HEK293 (cell line): ENCODE results near the gene TSPAN9.

Source experiments
- CTCF ChIP-seq: fragments of 450-650 bp; formaldehyde crosslinking; IDR thresholded peaks from 2 replicates; pipeline ENCODE4 v1.5.1; 2016; ENCODE audit warnings: missing biosample characterization, missing genetic modification characterization
- REST ChIP-seq: fragments of 450-650 bp; formaldehyde crosslinking; IDR thresholded peaks from 2 replicates; pipeline ENCODE4 v1.5.1; 2016; ENCODE audit warnings: missing biosample characterization, missing genetic modification characterization
- SP7 ChIP-seq: fragments of 450-650 bp; formaldehyde crosslinking; IDR thresholded peaks from 2 replicates; pipeline ENCODE4 v1.5.1; 2016; ENCODE audit warnings: missing biosample characterization, missing genetic modification characterization
- ZBTB48 ChIP-seq: fragments of 450-650 bp; formaldehyde crosslinking; IDR thresholded peaks from 2 replicates; pipeline ENCODE4 v1.5.1; 2016; ENCODE audit warnings: missing biosample characterization, missing genetic modification characterization
- ZNF140 ChIP-seq: fragments of 450-650 bp; formaldehyde crosslinking; IDR thresholded peaks from 2 replicates; pipeline ENCODE4 v1.5.1; 2016; ENCODE audit warnings: missing biosample characterization, missing genetic modification characterization
- ZNF175 ChIP-seq: fragments of 450-650 bp; formaldehyde crosslinking; IDR thresholded peaks from 2 replicates; pipeline ENCODE4 v1.5.1; 2016; ENCODE audit warnings: missing biosample characterization, missing genetic modification characterization
- ZNF37A ChIP-seq: fragments of 450-650 bp; IDR thresholded peaks from 2 replicates; pipeline ENCODE4 v1.5.1; 2018; ENCODE audit warnings: missing biosample characterization, missing genetic modification characterization
- ZNF518A ChIP-seq: fragments of 450-650 bp; formaldehyde crosslinking; conservative IDR thresholded peaks from 2 replicates; pipeline ENCODE4 v1.5.1; 2016; ENCODE audit warnings: low read depth, missing biosample characterization, missing genetic modification characterization
- ZNF580 ChIP-seq: fragments of 450-650 bp; formaldehyde crosslinking; IDR thresholded peaks from 2 replicates; pipeline ENCODE4 v1.5.1; 2016; ENCODE audit warnings: missing biosample characterization, missing genetic modification characterization

- TF ChIP-seq CTCF (tag by site-specific recombination) (no peak), ZNF580 (tag by site-specific recombination) (no peak), ZNF175 (no peak), ZBTB48 (no peak), ZNF37A (no peak), REST (no peak), ZNF518A (tag by site-specific recombination) (no peak), ZNF140 (tag by site-specific recombination) (no peak), SP7 (tag by site-specific recombination) (no peak)
Observed at GRCh38 chr12:3285570-3285969, 208.4 kb downstream of the TSPAN9 start.
